Right kidney (tissue), 1 donor: ENCODE measurements around the gene FGR.
A peak's percentile ranks its signal among the peaks of the same experiment; 100 is the strongest.

Experiments
- DNase-seq: peaks from one replicate; pipeline ENCODE4 v3.0.0-alpha.2; 2016

The FGR gene

DNA sequence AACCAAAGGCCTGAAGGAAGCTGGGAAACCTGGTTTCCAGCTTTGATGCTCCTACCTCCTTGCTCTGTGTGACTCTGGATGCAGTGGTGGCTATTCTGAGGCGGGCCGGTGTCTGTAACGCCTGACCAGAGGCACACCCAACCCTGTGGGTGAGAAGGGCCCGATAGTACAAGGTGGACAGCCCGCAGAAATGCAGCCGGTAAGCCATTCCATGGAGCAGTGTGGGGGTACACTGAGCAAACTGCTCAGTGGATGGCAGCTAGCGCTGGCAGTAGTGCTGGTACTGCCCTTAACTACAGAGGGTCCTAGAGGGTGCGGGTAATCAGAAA is 67.0 kb downstream of the FGR start:
- no peak for DNase-seq

DNA sequence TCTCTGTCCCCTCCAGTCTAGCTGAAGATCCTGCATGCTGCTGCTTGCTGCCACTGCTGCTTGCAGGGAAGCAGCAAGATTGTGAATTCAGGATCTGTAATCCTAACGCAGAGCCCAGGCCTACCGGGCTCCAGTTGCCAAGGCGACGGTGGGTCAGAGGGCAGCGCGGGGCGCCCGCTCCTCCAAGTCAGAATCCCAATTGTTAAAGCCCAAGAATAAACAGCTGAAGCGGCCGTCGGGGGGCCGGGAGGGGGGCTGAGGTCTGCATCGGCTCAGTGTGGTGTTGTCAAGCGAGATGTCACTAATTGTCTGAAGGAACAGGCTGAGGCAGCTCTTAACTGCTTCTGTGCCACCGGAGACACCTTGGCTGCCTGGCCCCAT is 67.8 kb downstream of the FGR start:
- DNase-seq, result peak; percentile 52

DNA sequence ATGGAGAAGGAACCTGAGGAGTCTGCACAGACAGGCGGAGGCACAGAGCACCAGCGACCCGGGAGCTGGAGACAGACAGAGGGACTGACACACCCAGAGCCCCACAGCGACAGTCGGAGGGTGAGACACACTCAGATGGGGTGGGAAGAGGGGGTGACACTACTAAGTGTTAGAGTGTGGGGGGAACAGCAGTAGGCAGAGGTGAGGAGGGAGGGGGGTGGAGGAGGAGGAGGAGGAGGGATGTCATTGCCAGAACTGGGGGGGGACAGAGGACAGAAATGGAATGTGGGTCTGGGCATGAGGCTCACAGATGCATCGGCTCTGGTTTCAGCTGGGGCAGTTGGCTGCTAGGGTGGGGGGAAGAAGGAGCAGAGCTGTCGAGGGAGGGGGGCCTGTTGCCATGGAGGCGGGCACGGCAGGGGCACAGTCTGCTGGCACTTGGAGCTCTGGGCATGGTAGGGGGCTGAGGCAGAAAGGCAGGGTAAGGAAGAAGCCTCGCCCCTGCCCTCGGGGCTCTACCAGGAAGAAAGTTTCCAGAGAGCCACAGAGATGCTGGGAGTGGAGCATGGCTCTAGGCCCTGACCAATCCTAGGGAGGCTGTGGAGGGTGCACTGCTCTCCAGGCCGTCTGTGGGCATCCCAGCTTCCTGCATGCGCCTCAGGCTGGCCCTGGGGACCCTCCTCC is 68.4 kb downstream of the FGR start:
- no peak for DNase-seq

DNA sequence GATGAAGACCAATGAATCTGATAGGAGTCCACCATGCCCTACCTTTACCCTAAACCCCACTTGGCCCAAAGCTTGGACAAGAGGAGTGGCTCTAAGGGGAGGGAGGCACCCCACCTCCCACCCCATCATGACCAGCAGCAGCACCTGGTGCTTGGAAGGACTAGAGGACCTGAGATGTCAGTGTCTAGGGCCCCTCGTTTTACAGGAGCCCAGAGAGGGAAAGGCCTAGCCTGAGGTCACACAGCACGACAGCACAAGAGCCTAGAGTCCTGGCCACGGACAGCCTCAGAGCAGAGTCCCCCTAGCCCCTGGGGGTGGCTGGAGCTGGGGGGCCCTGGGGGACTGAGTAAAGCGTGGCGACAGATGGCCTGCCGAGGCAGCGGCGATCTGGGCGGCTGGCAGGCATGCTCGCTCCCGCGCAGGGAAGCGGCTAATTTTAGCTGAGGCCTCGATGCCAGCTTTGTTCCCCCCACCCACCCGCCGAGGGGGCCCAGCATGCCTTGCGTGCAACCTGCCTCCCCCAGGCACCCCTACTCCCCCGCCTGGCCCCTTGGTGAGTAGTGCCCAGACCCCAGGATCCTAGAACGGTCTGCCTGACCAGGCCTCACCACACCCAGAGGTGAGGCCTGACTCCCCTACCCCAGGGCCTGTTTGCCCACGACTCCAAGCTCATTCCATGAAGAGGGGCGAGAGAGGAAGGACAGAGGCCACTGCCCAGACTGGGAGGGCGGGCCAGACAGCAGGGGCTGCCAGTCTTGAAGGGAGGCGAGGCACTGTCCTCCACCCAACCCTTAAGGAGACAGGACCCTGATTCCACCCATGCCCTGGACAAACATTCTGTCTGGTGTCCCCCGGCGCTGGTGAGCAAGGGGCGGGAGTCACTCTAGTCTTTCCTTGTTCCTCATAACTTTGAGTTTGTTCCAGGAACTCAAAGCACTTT is 70.0 kb downstream of the FGR start:
- no peak for DNase-seq

DNA sequence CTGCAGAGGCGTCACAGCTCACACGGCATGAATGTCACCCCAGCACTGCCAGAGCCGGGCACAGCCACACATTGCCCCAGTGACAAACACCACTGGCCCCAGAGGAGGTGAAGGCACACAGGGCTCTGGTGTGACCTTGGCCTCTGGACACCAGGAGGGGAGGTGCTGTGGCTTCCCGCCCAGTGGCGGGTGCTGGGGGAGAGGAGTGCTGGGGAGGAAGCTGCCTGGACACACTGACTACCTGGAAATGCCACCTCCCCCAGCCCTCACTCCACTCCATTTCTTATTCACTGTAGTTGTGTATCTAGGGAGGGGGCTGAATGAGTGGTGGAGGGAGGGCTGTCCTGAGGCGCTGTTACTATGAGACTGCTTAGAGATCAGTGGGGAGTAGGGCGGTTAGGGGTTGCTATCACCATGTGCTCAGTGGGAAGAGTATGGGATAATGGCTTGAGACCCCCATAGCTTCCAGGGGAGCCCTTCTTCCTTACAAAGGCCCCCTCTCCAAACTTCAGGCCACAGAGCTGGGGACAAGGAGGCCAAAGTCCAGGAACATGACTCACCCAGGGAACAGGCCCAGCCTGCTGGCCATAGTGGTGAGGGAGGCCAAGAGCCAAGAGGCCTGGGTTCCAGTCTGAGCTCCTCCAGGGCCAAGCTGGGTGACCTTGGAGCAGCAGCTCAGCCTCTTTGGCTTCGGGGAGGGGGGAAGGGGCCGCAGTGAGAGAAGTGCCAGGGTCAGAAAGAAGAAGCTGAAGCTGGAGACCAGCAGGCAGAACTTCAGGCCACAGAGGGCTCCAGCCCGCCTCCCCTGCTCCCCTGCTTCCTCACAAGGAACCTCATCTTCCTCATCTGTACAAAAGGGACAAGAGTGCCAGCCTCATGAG is 71.2 kb downstream of the FGR start:
- DNase-seq, result no peak

DNA sequence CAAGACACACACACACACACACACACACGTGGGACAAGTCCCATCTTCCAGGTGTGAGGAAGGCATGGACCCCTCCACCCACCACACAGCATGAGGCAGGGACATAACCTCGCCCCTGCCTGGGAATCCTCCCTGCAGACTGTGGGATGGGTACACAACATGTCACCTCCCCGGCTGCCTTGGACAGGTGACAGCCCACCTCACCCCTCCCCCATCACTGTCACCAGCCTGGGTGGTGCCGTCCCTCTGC is 71.7 kb downstream of the FGR start:
- no peak for DNase-seq

DNA sequence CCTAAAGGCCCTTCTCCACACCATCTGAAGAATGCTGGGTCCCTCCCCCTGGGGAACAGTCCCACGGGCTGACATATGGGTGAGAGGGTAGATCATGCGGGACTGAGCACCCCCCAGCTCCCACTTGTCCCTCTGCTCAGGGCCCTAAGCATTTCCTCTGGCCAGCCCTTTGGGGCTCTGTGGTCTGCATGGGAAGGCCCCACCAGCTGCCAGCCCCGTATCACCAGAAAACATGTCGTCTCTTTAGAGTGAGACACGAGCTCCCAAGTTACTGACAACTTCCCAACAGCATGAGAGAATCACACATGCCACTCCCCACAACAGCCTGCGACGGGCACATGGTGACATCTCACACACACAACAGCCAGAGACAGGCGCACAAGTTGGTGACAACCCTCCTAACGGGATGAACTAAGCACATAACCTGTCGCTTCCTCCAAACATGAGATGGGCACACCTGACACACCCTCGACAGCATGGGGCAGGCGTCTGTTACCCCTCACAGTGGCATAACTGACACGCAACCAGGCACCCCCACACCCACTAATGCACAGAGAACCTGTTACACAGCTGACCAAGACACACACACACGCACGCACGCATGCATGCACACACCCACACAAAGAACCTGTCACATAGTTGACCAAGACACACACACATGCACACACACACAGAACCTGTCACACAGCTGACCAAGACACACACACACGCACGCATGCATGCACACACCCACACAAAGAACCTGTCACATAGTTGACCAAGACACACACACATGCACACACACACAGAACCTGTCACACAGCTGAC is 72.2 kb downstream of the FGR start:
- no peak for DNase-seq
